Right renal cortex interstitium (tissue), 3 donors: ENCODE data around the gene APOC4. TPM values are rescaled to one million over a fixed set of nuclear protein-coding genes. Genes with fewer than 3 reads are reported as not detected.

Source experiments
- DNase-seq, 3 donors: peaks; one replicate each; pipeline ENCODE4 v3.0.0-alpha.2; 2013; ENCODE audit warnings: low read depth in 3 of 3, low spot score in 2 of 3
- polyA plus RNA-seq, 3 donors: library from polyadenylated mRNA; unstranded; fragments of 120-200 nt; gene quantifications; one replicate each; pipeline ENCODE4 v1.2.1, GENCODE V29; 2013; ENCODE audit not compliant: insufficient read length in 3 of 3

Gene APOC4
- polyA plus RNA-seq, 3 donors, result not detected

DNA sequence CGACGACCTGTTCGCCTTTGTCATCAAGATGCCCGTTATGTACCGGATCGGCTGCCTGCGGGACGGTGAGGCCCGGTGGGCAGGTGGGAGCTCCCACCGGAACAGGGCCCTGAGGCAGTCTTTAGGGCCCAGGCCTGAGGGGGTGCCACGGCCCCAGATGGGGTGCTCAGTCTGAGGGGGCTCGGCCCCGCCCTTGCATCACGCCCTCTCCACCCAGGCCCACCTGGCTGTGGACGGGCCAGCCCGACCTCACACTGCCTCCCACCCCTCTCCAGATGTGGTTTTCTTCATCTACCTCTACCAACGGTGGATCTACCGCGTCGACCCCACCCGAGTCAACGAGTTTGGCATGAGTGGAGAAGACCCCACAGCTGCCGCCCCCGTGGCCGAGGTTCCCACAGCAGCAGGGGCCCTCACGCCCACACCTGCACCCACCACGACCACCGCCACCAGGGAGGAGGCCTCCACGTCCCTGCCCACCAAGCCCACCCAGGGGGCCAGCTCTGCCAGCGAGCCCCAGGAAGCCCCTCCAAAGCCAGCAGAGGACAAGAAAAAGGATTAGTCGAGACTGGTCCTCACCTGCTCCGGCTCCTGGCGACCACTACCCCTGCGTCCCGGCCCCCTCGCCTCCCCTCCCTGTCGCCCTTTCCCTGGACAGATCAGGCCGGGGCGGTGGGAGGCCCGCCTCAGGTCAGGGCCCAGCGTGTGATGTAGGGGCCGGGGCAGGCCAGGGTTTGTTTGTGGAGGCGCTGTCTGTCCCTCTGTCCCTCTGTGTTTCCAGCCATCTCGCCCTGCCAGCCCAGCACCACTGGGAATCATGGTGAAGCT, 50.5 kb downstream of the APOC4 start:
- DNase-seq, result no peak

DNA sequence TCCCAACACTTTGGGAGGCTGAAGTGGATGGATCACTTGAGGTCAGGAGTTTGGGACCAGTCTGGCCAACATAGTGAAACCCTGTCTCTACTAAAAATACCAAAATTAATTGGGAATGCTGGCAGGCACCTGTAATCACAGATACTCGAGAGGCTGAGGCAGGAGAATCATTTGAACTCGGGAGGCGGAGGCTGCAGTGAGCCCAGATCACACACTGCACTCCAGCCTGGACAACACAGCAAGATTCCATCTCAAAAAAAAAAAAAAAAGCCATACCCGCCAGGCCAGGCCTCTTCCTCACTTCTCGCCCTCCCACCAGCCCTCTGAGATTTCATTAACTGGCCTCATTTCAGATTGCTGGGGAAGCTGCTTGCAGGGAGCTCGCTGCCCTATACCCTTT, 51.5 kb downstream of the APOC4 start:
- DNase-seq, result no peak

DNA sequence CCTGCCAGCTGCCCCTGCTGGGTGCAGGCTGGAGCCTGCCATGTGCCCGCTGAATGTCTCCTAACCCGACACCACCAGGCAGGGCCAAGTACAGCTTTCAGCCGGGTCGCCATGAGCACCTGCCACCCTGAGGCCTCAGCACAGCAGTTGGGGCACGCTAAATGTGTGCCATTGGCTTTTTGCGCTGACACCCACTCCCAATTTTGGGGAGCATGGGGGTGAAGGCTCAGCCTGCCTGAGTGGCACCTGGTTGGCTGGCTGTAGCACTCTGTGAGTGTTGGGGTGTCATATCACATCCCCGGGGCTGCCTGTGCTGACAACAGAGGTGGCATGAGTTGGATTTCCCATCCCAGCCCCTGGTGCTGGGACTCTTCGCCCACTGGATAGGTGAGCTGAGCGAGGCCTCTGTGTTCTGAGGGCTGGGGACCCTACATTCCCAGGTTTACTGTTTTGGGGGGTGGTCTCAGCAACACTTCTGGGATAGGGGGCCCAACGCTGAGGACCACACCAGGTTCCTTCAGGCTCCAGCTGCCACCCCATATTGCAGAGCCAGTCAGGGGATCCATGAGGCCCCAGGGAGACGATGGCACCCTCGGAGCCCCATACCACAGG, 52.0 kb downstream of the APOC4 start:
- DNase-seq, result no peak

Other genes starting within 250 kb of the APOC4 start
- not detected for gene CEACAM16, start 243.1 kb upstream of the APOC4 start, polyA plus RNA-seq
- gene BCL3, start 193.5 kb upstream of the APOC4 start, polyA plus RNA-seq, result 1 to 10 TPM; 4.8 to 5.8 (median 4.9) TPM
- gene CBLC, start 164.3 kb upstream of the APOC4 start, polyA plus RNA-seq, result 1 to 10 TPM; 3.8 to 4.1 (median 3.9) TPM
- gene BCAM, start 133.1 kb upstream of the APOC4 start, polyA plus RNA-seq, result 100 to 1,000 TPM; 403 to 489 (median 434) TPM
- gene NECTIN2, start 95.9 kb upstream of the APOC4 start, polyA plus RNA-seq, result 100 to 1,000 TPM; 150 to 169 (median 157) TPM
- gene TOMM40, start 51.0 kb upstream of the APOC4 start, polyA plus RNA-seq, result 10 to 100 TPM; 40.2 to 48.8 (median 46.0) TPM
- gene APOE, start 36.4 kb upstream of the APOC4 start, polyA plus RNA-seq, result 100 to 1,000 TPM; 265 to 362 (median 295) TPM
- gene APOC1, start 27.6 kb upstream of the APOC4 start, polyA plus RNA-seq, result 10 to 100 TPM in 1 of 3 donors, 1 to 10 TPM in 2; 7.5 to 10.9 (median 9.1) TPM
- 10 to 100 TPM in 1 of 3 donors, 1 to 10 TPM in 2; 5.8 to 12.7 (median 8.8) TPM for gene APOC2, start 3.8 kb downstream of the APOC4 start, polyA plus RNA-seq
- 100 to 1,000 TPM; 109 to 127 (median 113) TPM for gene CLPTM1, start 13.1 kb downstream of the APOC4 start, polyA plus RNA-seq
- 1 to 10 TPM; 4.8 to 4.9 (median 4.8) TPM for gene RELB, start 59.2 kb downstream of the APOC4 start, polyA plus RNA-seq
- 10 to 100 TPM; 54.1 to 59.4 (median 56.6) TPM for gene CLASRP, start 96.8 kb downstream of the APOC4 start, polyA plus RNA-seq
- gene ZNF296, start 134.2 kb downstream of the APOC4 start, polyA plus RNA-seq, result under 1 TPM; 0.37 to 0.57 (median 0.39) TPM
- 10 to 100 TPM; 16.0 to 20.3 (median 20.1) TPM for gene GEMIN7, start 137.0 kb downstream of the APOC4 start, polyA plus RNA-seq
- gene PPP1R37, start 150.9 kb downstream of the APOC4 start, polyA plus RNA-seq, result 10 to 100 TPM; 19.9 to 25.0 (median 23.7) TPM
- gene NKPD1, start 218.7 kb downstream of the APOC4 start, polyA plus RNA-seq, result under 1 TPM; 0.11 TPM
- gene TRAPPC6A, start 236.0 kb downstream of the APOC4 start, polyA plus RNA-seq, result 10 to 100 TPM; 25.5 to 33.2 (median 32.4) TPM
- gene BLOC1S3, start 236.5 kb downstream of the APOC4 start, polyA plus RNA-seq, result 10 to 100 TPM in 2 of 3 donors, 1 to 10 TPM in 1; 8.8 to 11.6 (median 10.5) TPM